MM.1S (cell line): ENCODE measurements around the gene MSI1.

ENCODE experiments used
- DNase-seq: peaks from one replicate; pipeline ENCODE4 v3.0.0-alpha.2; 2015
- H2AFZ ChIP-seq: fragments of 300-600 bp; sonication (generic); 2 replicates; pipeline ENCODE4 v1.6.0; 2016; ENCODE audit warnings: antibody characterized with exemption, low read length
- H3F3A ChIP-seq: fragments of 300-600 bp; sonication (generic); 2 replicates; pipeline ENCODE4 v1.6.1; 2016; ENCODE audit warnings: mild to moderate bottlenecking, antibody characterized with exemption, low read length, moderate library complexity, mixed read lengths; ENCODE audit not compliant: insufficient read depth
- H3K27ac ChIP-seq: fragments of 300-600 bp; sonication (generic); 2 replicates; pipeline ENCODE4 v1.5.1; 2016; ENCODE audit warnings: mild to moderate bottlenecking, low read length
- H3K27me3 ChIP-seq: fragments of 300-600 bp; sonication (generic); replicated peaks from 2 replicates; pipeline ENCODE4 v1.6.0; 2016; ENCODE audit warnings: low read length; ENCODE audit not compliant: insufficient read depth
- H3K36me3 ChIP-seq: fragments of 300-600 bp; sonication (generic); replicated peaks from 2 replicates; pipeline ENCODE4 v1.6.1; 2016; ENCODE audit warnings: mild to moderate bottlenecking, low read length, mixed read lengths; ENCODE audit not compliant: insufficient read depth
- H3K4me1 ChIP-seq: fragments of 300-600 bp; sonication (generic); 2 replicates; pipeline ENCODE4 v1.6.1; 2016; ENCODE audit warnings: low read length, mixed read lengths
- H3K4me2 ChIP-seq: fragments of 300-600 bp; sonication (generic); 2 replicates; pipeline ENCODE4 v1.6.0; 2016; ENCODE audit warnings: low read depth, low read length
- H3K4me3 ChIP-seq: fragments of 300-600 bp; sonication (generic); 2 replicates; pipeline ENCODE4 v1.5.1; 2016; ENCODE audit warnings: low read length, mixed read lengths
- H3K79me2 ChIP-seq: fragments of 300-600 bp; sonication (generic); 2 replicates; pipeline ENCODE4 v1.6.1; 2016; ENCODE audit warnings: mixed run types, low read length, mixed read lengths
- H3K9ac ChIP-seq: fragments of 300-600 bp; sonication (generic); 2 replicates; pipeline ENCODE4 v1.6.1; 2016; ENCODE audit warnings: low read length, mixed read lengths
- H3K9me2 ChIP-seq: fragments of 300-600 bp; sonication (generic); replicated peaks from 2 replicates; pipeline ENCODE4 v1.6.1; 2016; ENCODE audit warnings: mild to moderate bottlenecking, low read length, mixed read lengths; ENCODE audit not compliant: insufficient read depth
- H3K9me3 ChIP-seq: fragments of 300-600 bp; sonication (generic); replicated peaks from 2 replicates; pipeline ENCODE4 v1.6.1; 2016; ENCODE audit warnings: mild to moderate bottlenecking, low read length, mixed read lengths; ENCODE audit not compliant: insufficient read depth
- H4K20me1 ChIP-seq: fragments of 300-600 bp; sonication (generic); 2 replicates; pipeline ENCODE4 v1.6.1; 2016; ENCODE audit warnings: mild to moderate bottlenecking, low read length, moderate library complexity, mixed read lengths; ENCODE audit not compliant: insufficient read depth
- EZH2 ChIP-seq: fragments of 300-600 bp; sonication (generic); optimal IDR thresholded peaks from 2 replicates; pipeline ENCODE3; 2017; ENCODE audit warnings: low read depth, mild to moderate bottlenecking, antibody characterized with exemption, low read length, mixed read lengths
- EZH2phosphoT487 ChIP-seq: fragments of 300-600 bp; sonication (generic); IDR thresholded peaks from 2 replicates; pipeline ENCODE4 v1.6.1; 2018; ENCODE audit warnings: antibody characterized with exemption, low read length
- TF ChIP-seq, protein P1 (sequence below): fragments of 300-600 bp; sonication (generic); IDR thresholded peaks from 2 replicates; pipeline ENCODE4 v1.5.1; 2016; ENCODE audit warnings: antibody characterized with exemption, low read length, mixed read lengths

The MSI1 gene

DNA sequence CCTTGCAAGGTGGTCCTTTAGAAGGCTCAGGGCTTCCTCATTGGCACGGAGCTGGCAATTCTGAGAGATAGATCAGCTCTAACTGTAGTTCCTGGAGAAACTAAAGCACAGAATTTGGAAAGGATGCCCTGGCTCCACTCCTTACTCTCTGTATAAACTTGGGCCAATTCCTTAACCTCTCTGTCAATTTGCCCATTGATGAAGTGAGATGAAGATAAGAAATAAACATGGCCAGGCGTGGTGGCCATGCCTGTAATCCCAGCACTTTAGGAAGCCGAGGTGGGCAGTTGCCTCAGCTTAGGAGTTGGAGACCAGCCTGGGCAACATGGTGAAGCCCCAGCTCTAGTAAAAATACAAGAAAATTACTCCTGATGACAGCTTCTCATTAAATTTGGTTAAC, 34.9 kb upstream of the MSI1 start:
- no peaks in the 10 kb centered on the region for H3K79me2 ChIP-seq
- no peak overlapping the region for H3K27ac ChIP-seq
- no peaks in the 10 kb centered on the region for H3F3A ChIP-seq
- no peak overlapping the region for H2AFZ ChIP-seq
- no peaks in the 10 kb centered on the region for H3K9me2 ChIP-seq
- no peaks in the 10 kb centered on the region for H3K4me1 ChIP-seq
- TF ChIP-seq EZH2phosphoT487 = no peak
- no peak for TF ChIP-seq EZH2
- TF ChIP-seq, protein P1, sequence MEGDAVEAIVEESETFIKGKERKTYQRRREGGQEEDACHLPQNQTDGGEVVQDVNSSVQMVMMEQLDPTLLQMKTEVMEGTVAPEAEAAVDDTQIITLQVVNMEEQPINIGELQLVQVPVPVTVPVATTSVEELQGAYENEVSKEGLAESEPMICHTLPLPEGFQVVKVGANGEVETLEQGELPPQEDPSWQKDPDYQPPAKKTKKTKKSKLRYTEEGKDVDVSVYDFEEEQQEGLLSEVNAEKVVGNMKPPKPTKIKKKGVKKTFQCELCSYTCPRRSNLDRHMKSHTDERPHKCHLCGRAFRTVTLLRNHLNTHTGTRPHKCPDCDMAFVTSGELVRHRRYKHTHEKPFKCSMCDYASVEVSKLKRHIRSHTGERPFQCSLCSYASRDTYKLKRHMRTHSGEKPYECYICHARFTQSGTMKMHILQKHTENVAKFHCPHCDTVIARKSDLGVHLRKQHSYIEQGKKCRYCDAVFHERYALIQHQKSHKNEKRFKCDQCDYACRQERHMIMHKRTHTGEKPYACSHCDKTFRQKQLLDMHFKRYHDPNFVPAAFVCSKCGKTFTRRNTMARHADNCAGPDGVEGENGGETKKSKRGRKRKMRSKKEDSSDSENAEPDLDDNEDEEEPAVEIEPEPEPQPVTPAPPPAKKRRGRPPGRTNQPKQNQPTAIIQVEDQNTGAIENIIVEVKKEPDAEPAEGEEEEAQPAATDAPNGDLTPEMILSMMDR = no peak
- no peaks in the 10 kb centered on the region for H3K36me3 ChIP-seq
- H3K4me2 ChIP-seq = no peak overlapping the region
- H3K9ac ChIP-seq = no peak overlapping the region
- H4K20me1 ChIP-seq = no peaks in the 10 kb centered on the region
- no peaks in the 10 kb centered on the region for H3K9me3 ChIP-seq
- DNase-seq = no peak
- H3K4me3 ChIP-seq = no peak overlapping the region
- no peaks in the 10 kb centered on the region for H3K27me3 ChIP-seq

DNA sequence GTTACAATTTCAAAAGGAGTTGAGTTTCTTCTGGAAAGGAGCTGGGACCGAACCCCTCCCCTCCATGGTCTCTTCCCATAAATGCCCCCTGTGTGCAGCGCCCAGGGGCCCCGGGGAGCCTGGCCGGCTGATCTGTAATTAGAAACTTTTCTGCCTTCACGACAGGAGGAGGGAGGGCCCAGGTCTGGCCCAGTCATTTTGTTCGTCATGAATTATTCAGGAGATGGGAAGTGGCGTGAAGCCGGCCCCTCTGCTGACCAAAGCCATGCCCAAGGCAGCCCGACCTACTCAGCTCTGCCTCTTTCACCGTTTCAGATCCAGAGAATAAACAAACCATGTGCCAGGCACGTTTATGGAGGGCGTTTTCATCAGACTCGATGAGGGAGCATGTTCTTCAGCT, 33.3 kb upstream of the MSI1 start:
- no peaks in the 10 kb centered on the region for H3K36me3 ChIP-seq
- no peaks in the 10 kb centered on the region for H4K20me1 ChIP-seq
- no peak for DNase-seq
- H3K27me3 ChIP-seq = no peaks in the 10 kb centered on the region
- no peaks in the 10 kb centered on the region for H3K9me2 ChIP-seq
- no peak overlapping the region for H3K4me2 ChIP-seq
- no peak overlapping the region for H3K9ac ChIP-seq
- no peak overlapping the region for H3K27ac ChIP-seq
- H3F3A ChIP-seq = no peaks in the 10 kb centered on the region
- H3K79me2 ChIP-seq = no peaks in the 10 kb centered on the region
- H2AFZ ChIP-seq = no peak overlapping the region
- H3K9me3 ChIP-seq = no peaks in the 10 kb centered on the region
- no peak overlapping the region for H3K4me3 ChIP-seq
- TF ChIP-seq, protein P1 = no peak
- no peak for TF ChIP-seq EZH2
- TF ChIP-seq EZH2phosphoT487 = no peak
- H3K4me1 ChIP-seq = no peaks in the 10 kb centered on the region

DNA sequence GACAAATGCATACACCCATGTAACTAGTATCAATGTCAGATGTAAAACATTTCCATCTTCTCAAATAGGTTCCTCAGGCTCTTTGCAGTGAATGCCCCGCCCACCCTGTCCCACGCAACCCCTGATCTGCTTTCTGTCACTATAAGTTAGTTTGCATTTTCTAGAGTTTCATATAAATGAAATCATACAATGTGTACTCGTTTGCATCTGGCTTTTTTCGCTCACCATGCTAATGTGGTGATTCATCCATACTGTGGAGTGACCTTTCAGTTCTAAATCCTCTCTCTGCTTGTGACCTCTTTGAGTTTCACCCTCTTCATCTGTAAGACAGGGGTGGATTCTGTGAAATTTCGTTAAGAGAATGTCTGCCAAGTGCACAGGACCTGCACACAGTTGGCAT, 30.6 kb upstream of the MSI1 start:
- Histone ChIP-seq H3K27me3 (no peaks in the 10 kb centered on the region), H3K4me3 (no peak overlapping the region), H3F3A (no peaks in the 10 kb centered on the region), H3K9me3 (no peaks in the 10 kb centered on the region), H3K79me2 (no peaks in the 10 kb centered on the region), H4K20me1 (no peaks in the 10 kb centered on the region), H3K9me2 (no peaks in the 10 kb centered on the region), H2AFZ (no peak overlapping the region), H3K36me3 (no peaks in the 10 kb centered on the region), H3K27ac (no peak overlapping the region), H3K4me2 (no peak overlapping the region), H3K9ac (no peak overlapping the region), H3K4me1 (no peaks in the 10 kb centered on the region)
- TF ChIP-seq EZH2phosphoT487 (no peak), EZH2 (no peak)
- TF ChIP-seq, protein P1 = no peak
- DNase-seq = no peak
